Adrenal gland (tissue), 5 donors: ENCODE data around the gene IL11.

ENCODE experiments used
- CTCF ChIP-seq, 6 experiments: fragments of 450-650 bp in 4 of 6; fragments of 200-600 bp in 2 of 6; sonication (generic) in 1 of 6; IDR thresholded peaks; 1 replicate in 5 of 6; 2 replicates in 1 of 6; pipeline versions ENCODE4 v1.5.1 to v1.8.0; 2016 to 2021; ENCODE audit warnings: antibody characterized with exemption in 6 of 6, mild to moderate bottlenecking in 2 of 6, moderate library complexity in 1 of 6
- POLR2A ChIP-seq, 2 donors: fragments of 450-650 bp; IDR thresholded peaks; one replicate each; pipeline ENCODE4 v1.6.1; 2017; ENCODE audit warnings: antibody characterized with exemption in 2 of 2, mild to moderate bottlenecking in 2 of 2, moderate library complexity in 1 of 2
- donor health status: DM: no; HTN: no; CAD: no.

- TF ChIP-seq CTCF (IDR thresholded peaks at IDR 0.05): no peak
- no peak for TF ChIP-seq POLR2A (IDR thresholded peaks at IDR 0.05)
Observed at GRCh38 chr19:55352040-55352439, 18.2 kb downstream of the IL11 start.
